ENCODE results near the gene YTHDF1. TPM values are rescaled to one million over a fixed set of nuclear protein-coding genes. Genes with fewer than 3 reads are reported as not detected.
A peak's percentile ranks its signal among the peaks of the same experiment; 100 is the strongest.

Gene YTHDF1
- total and polyA plus RNA-seq, 7 experiments from 2014 or later, result 27.5 to 52.1 (median 42.0) TPM

GRCh38 chr20:63185215-63185796 is 30.6 kb downstream of the YTHDF1 start:
- ATAC-seq (no peak), DNase-seq (no peak)
- Histone ChIP-seq H3K4me3 (ENCODE audit: low read length) (no peak overlapping the region), H3K36me3 (ENCODE audit: control insufficient read depth in 2 of 3, insufficient read depth in 3 of 3, low read length in 3 of 3) (no peaks in the 10 kb centered on the region), H3K9me3 (ENCODE audit: control insufficient read depth in 2 of 3, low read length in 3 of 3) (no peaks in the 10 kb centered on the region), H3K27me3 (ENCODE audit: control insufficient read depth in 2 of 2, insufficient read depth in 2 of 2, low read length in 2 of 2) (no peaks in the 10 kb centered on the region), H3K27ac (ENCODE audit: low read depth, low read length) (no peak overlapping the region), H3K4me1 (ENCODE audit: control insufficient read depth in 2 of 2, insufficient read depth in 2 of 2, low read length in 2 of 2) (no peaks in the 10 kb centered on the region)
- Mint-ChIP-seq H3K27me3 (peaks cover 4 to 19% (median 12%) of the 10 kb centered on the region in 5 donors), H3K9me3 (peaks cover 0 to 9% (median 0%) of the 10 kb centered on the region in 11 donors), H3K4me1 (peaks cover 0 to 4% (median 0%) of the 10 kb centered on the region in 7 donors), H3K4me3 (no peak overlapping the region), H3K27ac (no peak overlapping the region), H3K36me3 (no peaks in the 10 kb centered on the region)
- ChIA-PET CTCF (no interaction called here), POLR2A (no interaction called here)
- intact Hi-C loops (cut with micrococcal nuclease), result no loop called here

GRCh38 chr20:63183422-63184146 is 32.3 kb downstream of the YTHDF1 start:
- Mint-ChIP-seq H3K27ac (no peak overlapping the region), H3K27me3 (peaks cover 4 to 23% (median 18%) of the 10 kb centered on the region in 5 donors), H3K4me1 (peaks cover 0 to 5% (median 4%) of the 10 kb centered on the region in 7 donors), H3K4me3 (no peak overlapping the region), H3K9me3 (peaks cover 0 to 9% (median 0%) of the 10 kb centered on the region in 11 donors), H3K36me3 (no peaks in the 10 kb centered on the region)
- ChIA-PET CTCF (no interaction called here), POLR2A (no interaction called here)
- intact Hi-C loops (cut with micrococcal nuclease), result loop anchor here in 1 of 2 donors (2.0 kb wide), 1 partner anchor 199 kb away; no protein-coding TSS in a partner anchor
- H3K27me3 ChIP-seq (ENCODE audit: control insufficient read depth in 2 of 2, insufficient read depth in 2 of 2, low read length in 2 of 2), result peaks cover 0 to 7% of the 10 kb centered on the region in 2 donors
- no peaks in the 10 kb centered on the region for H3K36me3 ChIP-seq (ENCODE audit: control insufficient read depth in 2 of 3, insufficient read depth in 3 of 3, low read length in 3 of 3)
- no peaks in the 10 kb centered on the region for H3K9me3 ChIP-seq (ENCODE audit: control insufficient read depth in 2 of 3, low read length in 3 of 3)
- ATAC-seq, result peak; percentile 53
- DNase-seq, result peak in 7 of 9 donors; percentile 12 to 56 (median 38)
- no peak overlapping the region for H3K4me3 ChIP-seq (ENCODE audit: low read length)
- H3K27ac ChIP-seq (ENCODE audit: low read depth, low read length), result no peak overlapping the region
- peaks cover 0 to 6% of the 10 kb centered on the region in 2 donors for H3K4me1 ChIP-seq (ENCODE audit: control insufficient read depth in 2 of 2, insufficient read depth in 2 of 2, low read length in 2 of 2)

- Histone ChIP-seq H3K9me3 (ENCODE audit: control insufficient read depth in 2 of 3, low read length in 3 of 3) (no peaks in the 10 kb centered on the region), H3K36me3 (ENCODE audit: control insufficient read depth in 2 of 3, insufficient read depth in 3 of 3, low read length in 3 of 3) (no peaks in the 10 kb centered on the region), H3K27me3 (ENCODE audit: control insufficient read depth in 2 of 2, insufficient read depth in 2 of 2, low read length in 2 of 2) (peaks cover 0 to 10% of the 10 kb centered on the region in 2 donors), H3K4me1 (ENCODE audit: control insufficient read depth in 2 of 2, insufficient read depth in 2 of 2, low read length in 2 of 2) (peaks cover 0 to 6% of the 10 kb centered on the region in 2 donors), H3K27ac (ENCODE audit: low read depth, low read length) (no peak overlapping the region), H3K4me3 (ENCODE audit: low read length) (no peak overlapping the region)
- H3K9me3 Mint-ChIP-seq, result peaks cover 0 to 9% (median 0%) of the 10 kb centered on the region in 11 donors
- no peaks in the 10 kb centered on the region for H3K36me3 Mint-ChIP-seq
- DNase-seq, result no peak
- no peak overlapping the region for H3K27ac Mint-ChIP-seq
- H3K4me3 Mint-ChIP-seq, result no peak overlapping the region
- intact Hi-C loops (cut with micrococcal nuclease), result loop anchor here in 1 of 2 donors (2.0 kb wide), 1 partner anchor 200 kb away; no protein-coding TSS in a partner anchor
- peaks cover 0 to 5% (median 4%) of the 10 kb centered on the region in 7 donors for H3K4me1 Mint-ChIP-seq
- peaks cover 4 to 23% (median 19%) of the 10 kb centered on the region in 5 donors for H3K27me3 Mint-ChIP-seq
- ChIA-PET CTCF (no interaction called here), POLR2A (no interaction called here)
- peak; percentile 1 for ATAC-seq
Observed at GRCh38 chr20:63182946-63183415, 33.0 kb downstream of the YTHDF1 start.

GRCh38 chr20:63182425-63182824 is 33.5 kb downstream of the YTHDF1 start:
- CTCF ChIA-PET, result no interaction called here
- no peak overlapping the region for H3K27ac Mint-ChIP-seq

GRCh38 chr20:63181226-63181625 is 34.7 kb downstream of the YTHDF1 start:
- Mint-ChIP-seq H3K4me3 (no peak overlapping the region), H3K36me3 (peaks cover 0 to 1% (median 0%) of the 10 kb centered on the region in 5 donors), H3K9me3 (peaks cover 0 to 9% (median 0%) of the 10 kb centered on the region in 11 donors), H3K4me1 (peaks cover 0 to 13% (median 6%) of the 10 kb centered on the region in 7 donors), H3K27me3 (peaks cover 7 to 35% (median 29%) of the 10 kb centered on the region in 5 donors), H3K27ac (no peak overlapping the region)
- H3K9me3 ChIP-seq (ENCODE audit: control insufficient read depth in 2 of 3, low read length in 3 of 3), result no peaks in the 10 kb centered on the region
- H3K4me3 ChIP-seq (ENCODE audit: low read length), result no peak overlapping the region
- POLR2A ChIA-PET, result no interaction called here
- DNase-seq (no peak), ATAC-seq (no peak)
- H3K4me1 ChIP-seq (ENCODE audit: control insufficient read depth in 2 of 2, insufficient read depth in 2 of 2, low read length in 2 of 2), result peaks cover 0 to 6% of the 10 kb centered on the region in 2 donors
- no peak overlapping the region for H3K27ac ChIP-seq (ENCODE audit: low read depth, low read length)
- CTCF ChIA-PET, result interaction anchor here (0.7 to 2.7 kb wide), 3 partner anchors 12 to 209 kb away, joined by 3 to 15 read pairs (median 8); no protein-coding TSS in a partner anchor
- H3K36me3 ChIP-seq (ENCODE audit: control insufficient read depth in 2 of 3, insufficient read depth in 3 of 3, low read length in 3 of 3), result no peaks in the 10 kb centered on the region
- H3K27me3 ChIP-seq (ENCODE audit: control insufficient read depth in 2 of 2, insufficient read depth in 2 of 2, low read length in 2 of 2), result peaks cover 2 to 11% of the 10 kb centered on the region in 2 donors
- intact Hi-C loops (cut with micrococcal nuclease), result no loop called here

More at GRCh38 chr20:63182425-63182824, 33.5 kb downstream of the YTHDF1 start:
- DNase-seq, result no peak
- Histone ChIP-seq H3K9me3 (ENCODE audit: control insufficient read depth in 2 of 3, low read length in 3 of 3) (no peaks in the 10 kb centered on the region), H3K4me3 (ENCODE audit: low read length) (no peak overlapping the region), H3K4me1 (ENCODE audit: control insufficient read depth in 2 of 2, insufficient read depth in 2 of 2, low read length in 2 of 2) (peaks cover 0 to 6% of the 10 kb centered on the region in 2 donors), H3K36me3 (ENCODE audit: control insufficient read depth in 2 of 3, insufficient read depth in 3 of 3, low read length in 3 of 3) (no peaks in the 10 kb centered on the region), H3K27ac (ENCODE audit: low read depth, low read length) (no peak overlapping the region), H3K27me3 (ENCODE audit: control insufficient read depth in 2 of 2, insufficient read depth in 2 of 2, low read length in 2 of 2) (peaks cover 0 to 10% of the 10 kb centered on the region in 2 donors)
- intact Hi-C loops (cut with micrococcal nuclease), result loop anchor here in 1 of 2 donors (2.0 kb wide), 1 partner anchor 200 kb away; no protein-coding TSS in a partner anchor
- no peak overlapping the region for H3K4me3 Mint-ChIP-seq
- H3K36me3 Mint-ChIP-seq, result peaks cover 0 to 1% (median 0%) of the 10 kb centered on the region in 5 donors
- POLR2A ChIA-PET, result no interaction called here
- ATAC-seq, result no peak
- peaks cover 4 to 25% (median 22%) of the 10 kb centered on the region in 5 donors for H3K27me3 Mint-ChIP-seq
- peaks cover 0 to 8% (median 4%) of the 10 kb centered on the region in 7 donors for H3K4me1 Mint-ChIP-seq
- H3K9me3 Mint-ChIP-seq, result peaks cover 0 to 9% (median 0%) of the 10 kb centered on the region in 11 donors

GRCh38 chr20:63180569-63181185 is 35.3 kb downstream of the YTHDF1 start:
- no peaks in the 10 kb centered on the region for H3K36me3 ChIP-seq (ENCODE audit: control insufficient read depth in 2 of 3, insufficient read depth in 3 of 3, low read length in 3 of 3)
- ChIA-PET POLR2A (no interaction called here), CTCF (interaction anchor here (0.7 to 2.7 kb wide), 3 partner anchors 11 to 208 kb away, joined by 3 to 15 read pairs (median 8); no protein-coding TSS in a partner anchor)
- H3K9me3 ChIP-seq (ENCODE audit: control insufficient read depth in 2 of 3, low read length in 3 of 3), result no peaks in the 10 kb centered on the region
- Mint-ChIP-seq H3K4me1 (peaks cover 0 to 15% (median 8%) of the 10 kb centered on the region in 7 donors), H3K9me3 (peaks cover 0 to 9% (median 0%) of the 10 kb centered on the region in 11 donors), H3K4me3 (peak overlapping the region in 1 of 10 donors; percentile 5), H3K27ac (no peak overlapping the region), H3K27me3 (peaks cover 10 to 38% (median 31%) of the 10 kb centered on the region in 5 donors), H3K36me3 (peaks cover 0 to 1% (median 0%) of the 10 kb centered on the region in 5 donors)
- H3K4me1 ChIP-seq (ENCODE audit: control insufficient read depth in 2 of 2, insufficient read depth in 2 of 2, low read length in 2 of 2), result peaks cover 0 to 6% of the 10 kb centered on the region in 2 donors
- no peak overlapping the region for H3K4me3 ChIP-seq (ENCODE audit: low read length)
- DNase-seq, result no peak
- intact Hi-C loops (cut with micrococcal nuclease), result no loop called here
- H3K27ac ChIP-seq (ENCODE audit: low read depth, low read length), result no peak overlapping the region
- H3K27me3 ChIP-seq (ENCODE audit: control insufficient read depth in 2 of 2, insufficient read depth in 2 of 2, low read length in 2 of 2), result peaks cover 3 to 16% of the 10 kb centered on the region in 2 donors
- no peak for ATAC-seq
